ENCODE data around the gene RFLNA.

DNA sequence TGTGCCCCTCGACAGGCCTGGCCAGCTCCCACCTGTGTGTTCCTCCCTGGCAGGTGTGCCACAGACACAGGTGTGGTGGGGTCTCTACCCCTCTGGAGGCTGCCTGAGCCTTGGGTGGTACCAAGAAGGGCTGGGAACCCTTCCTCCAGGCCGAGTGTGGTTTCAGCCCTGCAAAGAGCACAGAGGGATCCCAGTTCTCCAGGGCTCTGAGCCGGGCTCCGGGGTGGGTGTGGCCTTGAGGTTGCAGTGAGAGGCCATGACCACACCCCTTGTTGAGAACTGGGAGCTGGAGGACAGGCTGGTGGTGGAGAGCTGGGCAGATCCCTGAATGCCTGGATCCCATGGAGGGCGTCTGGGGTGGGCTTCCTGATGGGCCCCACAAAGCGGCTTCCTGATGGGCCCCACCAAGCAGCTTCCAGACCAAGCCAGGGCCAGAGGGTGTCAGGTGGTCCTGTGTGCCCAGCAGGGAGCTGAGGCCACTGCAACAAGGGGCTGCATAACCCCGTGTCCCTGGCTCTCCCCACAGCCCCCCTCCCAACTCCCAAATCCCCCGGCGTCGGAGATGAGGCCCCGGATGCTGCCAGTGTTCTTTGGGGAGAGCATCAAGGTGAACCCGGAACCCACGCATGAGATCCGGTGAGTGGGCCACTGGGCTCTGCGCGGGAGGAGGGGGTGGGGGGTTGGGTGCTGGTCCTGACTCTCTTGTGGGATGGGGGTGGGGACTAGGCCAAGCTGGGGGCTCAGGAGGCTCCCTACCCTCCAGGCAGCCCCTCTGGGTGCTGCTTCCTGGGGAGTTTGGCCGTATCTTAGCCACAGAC is 16.6 kb downstream of the RFLNA start:
- TF ChIP-seq, protein P1, sequence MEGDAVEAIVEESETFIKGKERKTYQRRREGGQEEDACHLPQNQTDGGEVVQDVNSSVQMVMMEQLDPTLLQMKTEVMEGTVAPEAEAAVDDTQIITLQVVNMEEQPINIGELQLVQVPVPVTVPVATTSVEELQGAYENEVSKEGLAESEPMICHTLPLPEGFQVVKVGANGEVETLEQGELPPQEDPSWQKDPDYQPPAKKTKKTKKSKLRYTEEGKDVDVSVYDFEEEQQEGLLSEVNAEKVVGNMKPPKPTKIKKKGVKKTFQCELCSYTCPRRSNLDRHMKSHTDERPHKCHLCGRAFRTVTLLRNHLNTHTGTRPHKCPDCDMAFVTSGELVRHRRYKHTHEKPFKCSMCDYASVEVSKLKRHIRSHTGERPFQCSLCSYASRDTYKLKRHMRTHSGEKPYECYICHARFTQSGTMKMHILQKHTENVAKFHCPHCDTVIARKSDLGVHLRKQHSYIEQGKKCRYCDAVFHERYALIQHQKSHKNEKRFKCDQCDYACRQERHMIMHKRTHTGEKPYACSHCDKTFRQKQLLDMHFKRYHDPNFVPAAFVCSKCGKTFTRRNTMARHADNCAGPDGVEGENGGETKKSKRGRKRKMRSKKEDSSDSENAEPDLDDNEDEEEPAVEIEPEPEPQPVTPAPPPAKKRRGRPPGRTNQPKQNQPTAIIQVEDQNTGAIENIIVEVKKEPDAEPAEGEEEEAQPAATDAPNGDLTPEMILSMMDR (conservative IDR thresholded peaks at IDR 0.05; ENCODE audit: low read depth, low read length): no peak
- no peak for TF ChIP-seq EZH2 (IDR thresholded peaks at IDR 0.05; ENCODE audit: borderline replicate concordance, low read depth, low read length, poor library complexity, severe bottlenecking)

Data from A673 (cell line).